Suprapubic skin (tissue), 4 donors: ENCODE results near the gene CNOT1.

ENCODE experiments used
- EP300 ChIP-seq: sonication (generic); formaldehyde crosslinking; IDR thresholded peaks from one replicate; pipeline ENCODE4 v1.6.1; 2017; ENCODE audit warnings: antibody characterized with exemption
- POLR2AphosphoS5 ChIP-seq, 3 donors: sonication (generic); formaldehyde crosslinking; IDR thresholded peaks; one replicate each; pipeline ENCODE4 v1.6.1; 2017; ENCODE audit warnings: antibody characterized with exemption in 3 of 3
- TF ChIP-seq, protein P1 (sequence below), 2 donors: fragments of 200-600 bp in 1 of 2; fragments of 450-650 bp in 1 of 2; sonication (generic) in 1 of 2; IDR thresholded peaks; one replicate each; pipeline ENCODE4 v1.5.1; 2016 to 2019; ENCODE audit warnings: antibody characterized with exemption in 2 of 2, mild to moderate bottlenecking in 1 of 2, moderate library complexity in 1 of 2

DNA sequence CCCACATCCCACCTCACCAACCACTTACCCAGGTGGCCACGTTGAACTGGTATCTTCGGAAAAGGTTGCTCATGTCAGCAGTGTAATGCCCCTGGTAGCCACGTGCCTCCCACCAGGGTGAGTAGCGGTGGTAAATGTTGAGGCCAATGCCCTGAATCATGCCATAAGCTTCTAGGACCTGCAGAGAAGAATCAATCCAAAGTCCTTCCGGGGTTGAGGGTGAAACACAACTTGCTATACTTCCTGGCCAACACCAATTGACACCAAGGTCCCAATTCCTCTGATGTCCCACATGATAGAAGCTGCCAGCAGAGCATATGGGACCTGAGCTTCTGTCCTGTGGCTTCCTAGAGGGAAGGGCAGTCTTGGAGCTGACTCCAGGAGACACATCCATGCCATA lies 11.3 kb upstream of the CNOT1 start:
- TF ChIP-seq, protein P1, sequence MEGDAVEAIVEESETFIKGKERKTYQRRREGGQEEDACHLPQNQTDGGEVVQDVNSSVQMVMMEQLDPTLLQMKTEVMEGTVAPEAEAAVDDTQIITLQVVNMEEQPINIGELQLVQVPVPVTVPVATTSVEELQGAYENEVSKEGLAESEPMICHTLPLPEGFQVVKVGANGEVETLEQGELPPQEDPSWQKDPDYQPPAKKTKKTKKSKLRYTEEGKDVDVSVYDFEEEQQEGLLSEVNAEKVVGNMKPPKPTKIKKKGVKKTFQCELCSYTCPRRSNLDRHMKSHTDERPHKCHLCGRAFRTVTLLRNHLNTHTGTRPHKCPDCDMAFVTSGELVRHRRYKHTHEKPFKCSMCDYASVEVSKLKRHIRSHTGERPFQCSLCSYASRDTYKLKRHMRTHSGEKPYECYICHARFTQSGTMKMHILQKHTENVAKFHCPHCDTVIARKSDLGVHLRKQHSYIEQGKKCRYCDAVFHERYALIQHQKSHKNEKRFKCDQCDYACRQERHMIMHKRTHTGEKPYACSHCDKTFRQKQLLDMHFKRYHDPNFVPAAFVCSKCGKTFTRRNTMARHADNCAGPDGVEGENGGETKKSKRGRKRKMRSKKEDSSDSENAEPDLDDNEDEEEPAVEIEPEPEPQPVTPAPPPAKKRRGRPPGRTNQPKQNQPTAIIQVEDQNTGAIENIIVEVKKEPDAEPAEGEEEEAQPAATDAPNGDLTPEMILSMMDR (IDR thresholded peaks at IDR 0.05), result no peak
- no peak for TF ChIP-seq POLR2AphosphoS5 (IDR thresholded peaks at IDR 0.05)
- no peak for TF ChIP-seq EP300
